Right lobe of liver (tissue), 4 donors: ENCODE results near the gene SFPQ.

Experiments used
- CTCF ChIP-seq, 4 donors: fragments of 200-600 bp in 3 of 4; fragments of 450-650 bp in 1 of 4; IDR thresholded peaks; one replicate each; pipeline versions ENCODE4 v1.5.1 to v1.8.0; 2016 to 2022; ENCODE audit warnings: antibody characterized with exemption in 4 of 4, mild to moderate bottlenecking in 2 of 4
- POLR2A ChIP-seq: fragments of 450-650 bp; IDR thresholded peaks from one replicate; pipeline ENCODE4 v1.6.1; 2017; ENCODE audit warnings: antibody characterized with exemption, mild to moderate bottlenecking
- donor health status: DM: no; HTN: no; CAD: no.
- donor health status: DM: no; HTN: no; CAD: no.
- donor health status: DM: no; HTN: yes; CAD: no.

DNA sequence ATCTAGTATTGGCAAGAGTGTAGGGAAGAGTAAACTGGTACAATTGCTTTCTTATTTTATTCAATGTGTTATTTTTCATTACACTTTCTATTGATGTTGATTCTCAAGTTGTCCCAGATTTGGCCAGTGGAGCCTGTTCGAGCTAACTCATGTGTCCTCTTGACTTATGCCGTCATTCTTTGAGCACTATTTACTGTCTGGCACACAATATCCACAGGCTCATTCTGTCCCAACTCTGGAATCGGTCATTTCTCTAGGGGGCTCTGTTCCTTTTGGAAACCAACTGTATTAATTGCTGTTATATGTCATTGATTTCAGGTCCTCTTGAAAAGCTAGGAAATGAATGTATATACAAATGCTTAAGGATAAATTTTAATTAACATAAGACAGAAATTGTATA lies 22.4 kb upstream of the SFPQ start:
- TF ChIP-seq POLR2A = no peak
- no peak for TF ChIP-seq CTCF (IDR thresholded peaks at IDR 0.05)
